IMR-90 (cell line): Measurements from ENCODE around the gene CAMSAP3. TPM values are rescaled to one million over a fixed set of nuclear protein-coding genes. Genes with fewer than 3 reads are reported as not detected.

Experiments
- ATAC-seq: fragments of 200-7000 bp; cut with Tn5 transposase; 2 replicates; pipeline ENCODE4 v1.9.1; 2020; ENCODE audit warnings: low read depth, mild to moderate bottlenecking, moderate library complexity
- BruUV-seq: library from RNA; stranded (reverse); fragments of 400-500 nt; replicated peaks from 2 replicates; lab custom pipeline; 2021; lab: Mats Ljungman, UMichigan
- CTCF ChIA-PET: fragments of 300-600 bp; formaldehyde crosslinking; extraction: SDS; loops from one replicate; lab custom pipeline; 2021; ENCODE audit warnings: antibody characterized with exemption; lab: Yijun Ruan, JAX
- POLR2A ChIA-PET: fragments of 300-600 bp; sonication (Branson Sonifier 250); formaldehyde crosslinking; loops from one replicate; lab custom pipeline; 2022; ENCODE audit warnings: antibody characterized with exemption; ENCODE audit not compliant: unreplicated experiment; lab: Charles Lee
- DNase-seq: peaks from one replicate; pipeline ENCODE4 v3.0.0; 2013
- H2AFZ ChIP-seq: replicated peaks from 2 replicates; pipeline ENCODE3; 2013; ENCODE audit warnings: low read length, mild to moderate bottlenecking; ENCODE audit not compliant: poor library complexity
- H2AK5ac ChIP-seq: 2 replicates; pipeline ENCODE4 v1.6.1; 2013; ENCODE audit warnings: low read depth, low read length, inconsistent platforms
- H2AK9ac ChIP-seq: replicated peaks from 2 replicates; pipeline ENCODE3; 2013; ENCODE audit warnings: mild to moderate bottlenecking, low read depth, low read length, moderate library complexity; ENCODE audit not compliant: poor library complexity
- H2BK120ac ChIP-seq: 2 replicates; pipeline ENCODE4 v1.6.1; 2013; ENCODE audit warnings: low read depth, low read length, inconsistent platforms
- H2BK15ac ChIP-seq: 3 replicates; pipeline ENCODE4 v1.6.1; 2013; ENCODE audit warnings: low read depth, low read length, inconsistent platforms
- H2BK20ac ChIP-seq: 2 replicates; pipeline ENCODE4 v1.6.1; 2013; ENCODE audit warnings: low read depth, mild to moderate bottlenecking, inconsistent platforms, low read length, moderate library complexity
- H2BK5ac ChIP-seq: 2 replicates; pipeline ENCODE4 v1.6.1; 2013; ENCODE audit warnings: mild to moderate bottlenecking, low read depth, low read length, inconsistent platforms; ENCODE audit not compliant: poor library complexity, severe bottlenecking
- H3K14ac ChIP-seq: replicated peaks from 2 replicates; pipeline ENCODE4 v1.6.1; 2013; ENCODE audit warnings: low read depth, low read length, inconsistent platforms
- H3K18ac ChIP-seq: 2 replicates; pipeline ENCODE4 v1.6.1; 2013; ENCODE audit warnings: low read depth, low read length, control low read depth
- H3K23ac ChIP-seq: 2 replicates; pipeline ENCODE4 v1.6.1; 2013; ENCODE audit warnings: low read depth, low read length, inconsistent platforms
- H3K27ac ChIP-seq: 2 replicates; pipeline ENCODE4 v1.5.1; 2013; ENCODE audit warnings: mild to moderate bottlenecking, control low read depth, low read length; ENCODE audit not compliant: insufficient read depth
- H3K27me3 ChIP-seq: 2 replicates; pipeline ENCODE4 v1.6.1; 2013; ENCODE audit warnings: low read length; ENCODE audit not compliant: control insufficient read depth, insufficient read depth
- H3K36me3 ChIP-seq: 2 replicates; pipeline ENCODE4 v1.6.1; 2013; ENCODE audit warnings: low read length, mixed read lengths; ENCODE audit not compliant: control insufficient read depth, insufficient read depth
- H3K4ac ChIP-seq: 2 replicates; pipeline ENCODE4 v1.6.1; 2013; ENCODE audit warnings: low read depth, low read length, inconsistent platforms
- H3K4me1 ChIP-seq: 2 replicates; pipeline ENCODE4 v1.6.1; 2013; ENCODE audit warnings: low read length, mixed read lengths; ENCODE audit not compliant: control insufficient read depth, insufficient read depth
- H3K4me2 ChIP-seq: 2 replicates; pipeline ENCODE4 v1.6.1; 2013; ENCODE audit warnings: low read depth, mild to moderate bottlenecking, control low read depth, low read length, moderate library complexity
- H3K4me3 ChIP-seq: 2 replicates; pipeline ENCODE4 v1.5.1; 2013; ENCODE audit warnings: low read depth, mild to moderate bottlenecking, control low read depth, low read length, moderate library complexity; ENCODE audit not compliant: insufficient read depth
- H3K56ac ChIP-seq: 2 replicates; pipeline ENCODE4 v1.6.1; 2013; ENCODE audit warnings: low read length, inconsistent platforms; ENCODE audit not compliant: insufficient read depth; ENCODE audit errors: extremely low read depth
- H3K79me1 ChIP-seq, 2 experiments: 2 replicates each; pipeline ENCODE4 v1.6.1; 2013; ENCODE audit warnings: low read length in 2 of 2, inconsistent platforms in 1 of 2, low read depth in 1 of 2
- H3K9ac ChIP-seq: 2 replicates; pipeline ENCODE4 v1.6.1; 2013; ENCODE audit warnings: low read depth, low read length, control low read depth
- H3K9me1 ChIP-seq: 2 replicates; pipeline ENCODE4 v1.6.1; 2013; ENCODE audit warnings: low read length, inconsistent platforms; ENCODE audit not compliant: insufficient read depth
- H3K9me3 ChIP-seq: 2 replicates; pipeline ENCODE4 v1.6.1; 2013; ENCODE audit warnings: low read length; ENCODE audit not compliant: control insufficient read depth, insufficient read depth
- H4K20me1 ChIP-seq: 2 replicates; pipeline ENCODE4 v1.6.1; 2013; ENCODE audit warnings: low read length, inconsistent platforms; ENCODE audit not compliant: insufficient read depth
- H4K5ac ChIP-seq: 2 replicates; pipeline ENCODE4 v1.6.1; 2013; ENCODE audit warnings: mild to moderate bottlenecking, low read depth, low read length, control low read depth
- H4K8ac ChIP-seq, 2 experiments: 2 replicates each; pipeline ENCODE4 v1.6.1; 2013; ENCODE audit warnings: low read depth in 2 of 2, low read length in 2 of 2, control low read depth in 1 of 2, inconsistent platforms in 1 of 2
- H4K91ac ChIP-seq: 2 replicates; pipeline ENCODE4 v1.6.1; 2013; ENCODE audit warnings: low read depth, low read length, inconsistent platforms; ENCODE audit not compliant: insufficient read depth
- BHLHE40 ChIP-seq: fragments of 150-350 bp; IDR thresholded peaks from 2 replicates; pipeline ENCODE4 v1.6.1; 2016; ENCODE audit warnings: mild to moderate bottlenecking, low read depth, low read length
- CHD1 ChIP-seq: IDR thresholded peaks from 2 replicates; pipeline ENCODE4 v1.6.1; 2012; ENCODE audit warnings: low read depth, low read length, improper control_type of control experiment
- FOS ChIP-seq: fragments of 150-350 bp; IDR thresholded peaks from 2 replicates; pipeline ENCODE4 v1.6.1; 2016; ENCODE audit warnings: low read depth, low read length
- POLR2A ChIP-seq: IDR thresholded peaks from 2 replicates; pipeline ENCODE4 v1.6.1; 2012; ENCODE audit warnings: mild to moderate bottlenecking, low read depth, low read length
- WGBS, 2 experiments: methylation state at CpG; one replicate each; pipeline versions ENCODE4 v1.1.5 to v1.1.7; 2013; ENCODE audit warnings: missing lambda C conversion rate in 2 of 2; ENCODE audit not compliant: insufficient read length in 1 of 2; ENCODE audit errors: extremely low coverage in 2 of 2; 5-methylcytosine and 5-hydroxymethylcytosine counted together
- dilution Hi-C: fragments of 300-500 bp; cut with HindIII; formaldehyde crosslinking; loops from one replicate; pipeline ENCODE4 v1.14.3; 2018; ENCODE audit warnings: low sequenced_read_pairs; ENCODE audit not compliant: unreplicated experiment
- in situ Hi-C: fragments of 300-500 bp; cut with MboI; formaldehyde crosslinking; loops from 3 replicates; pipeline ENCODE4 v1.14.3; 2019; ENCODE audit warnings: low sequenced_read_pairs, inconsistent platforms, mixed read lengths
- intact Hi-C: fragments of 100-400 bp; cut with micrococcal nuclease; formaldehyde crosslinking; loops from 2 replicates; pipeline ENCODE4 v1.10.0; 2022
- polyA plus RNA-seq, 3 experiments: library from polyadenylated mRNA; depleted of rRNA; stranded (reverse); fragments of >200 nt; gene quantifications; 2 replicates each; pipeline ENCODE4 v1.2.3, GENCODE V29; 2012; ENCODE audit warnings: low replicate concordance in 1 of 3
- total RNA-seq: library from RNA; depleted of rRNA; stranded (reverse); fragments of >200 nt; gene quantifications from 2 replicates; pipeline ENCODE4 v1.2.3, GENCODE V29; 2012

Gene CAMSAP3
- total and polyA plus RNA-seq, 2 of the 4 experiments (the other 2 are of a cell fraction): not detected

GRCh38 chr19:7606289-7606688 is 10.6 kb downstream of the CAMSAP3 start:
- H2AFZ ChIP-seq: no peak overlapping the region
- no peaks in the 10 kb centered on the region for H3K9me1 ChIP-seq
- DNase-seq: no peak
- intact Hi-C loops: no loop called here
- no peak overlapping the region for H4K5ac ChIP-seq
- no peak overlapping the region for H2AK9ac ChIP-seq
- no peak overlapping the region for H3K56ac ChIP-seq
- H3K4ac ChIP-seq: no peak overlapping the region
- H3K9ac ChIP-seq: no peak overlapping the region
- no peak overlapping the region for H2BK120ac ChIP-seq
- H3K23ac ChIP-seq: no peak overlapping the region
- H3K18ac ChIP-seq: no peak overlapping the region
- H3K9me3 ChIP-seq: no peaks in the 10 kb centered on the region
- no peak for ATAC-seq
- no peaks in the 10 kb centered on the region for H3K79me1 ChIP-seq
- no peak overlapping the region for H4K8ac ChIP-seq
- no peak overlapping the region for H4K91ac ChIP-seq
- no peaks in the 10 kb centered on the region for H4K20me1 ChIP-seq
- no peak overlapping the region for H2BK20ac ChIP-seq
- H3K27ac ChIP-seq: no peak overlapping the region
- dilution Hi-C loops: no loop called here
- POLR2A ChIA-PET: no interaction called here
- no peaks in the 10 kb centered on the region for H3K36me3 ChIP-seq
- H3K14ac ChIP-seq: no peak overlapping the region
- 73% methylated on average over 3 of the region's 17 CpGs; no CpG with 5 or more reads in 1 of the 2 experiments for WGBS, 2 experiments
- BruUV-seq: no TSS peak
- no peak overlapping the region for H2BK5ac ChIP-seq
- H3K4me3 ChIP-seq: no peak overlapping the region
- H2AK5ac ChIP-seq: no peak overlapping the region
- no peaks in the 10 kb centered on the region for H3K4me1 ChIP-seq
- in situ Hi-C loops: no loop called here
- TF ChIP-seq CHD1 (no peak), POLR2A (no peak), BHLHE40 (no peak), FOS (no peak)
- H2BK15ac ChIP-seq: no peak overlapping the region
- CTCF ChIA-PET: no interaction called here
- H3K4me2 ChIP-seq: no peak overlapping the region
- H3K27me3 ChIP-seq: peaks cover 4% of the 10 kb centered on the region; the same call in 1 of the 2 replicates
